MM.1S (cell line): ENCODE data around the gene COL27A1.

Experiments used
- DNase-seq: peaks from one replicate; pipeline ENCODE4 v3.0.0-alpha.2; 2015
- H2AFZ ChIP-seq: fragments of 300-600 bp; sonication (generic); 2 replicates; pipeline ENCODE4 v1.6.0; 2016; ENCODE audit warnings: antibody characterized with exemption, low read length
- H3F3A ChIP-seq: fragments of 300-600 bp; sonication (generic); 2 replicates; pipeline ENCODE4 v1.6.1; 2016; ENCODE audit warnings: mild to moderate bottlenecking, antibody characterized with exemption, low read length, moderate library complexity, mixed read lengths; ENCODE audit not compliant: insufficient read depth
- H3K27ac ChIP-seq: fragments of 300-600 bp; sonication (generic); 2 replicates; pipeline ENCODE4 v1.5.1; 2016; ENCODE audit warnings: mild to moderate bottlenecking, low read length
- H3K27me3 ChIP-seq: fragments of 300-600 bp; sonication (generic); replicated peaks from 2 replicates; pipeline ENCODE4 v1.6.0; 2016; ENCODE audit warnings: low read length; ENCODE audit not compliant: insufficient read depth
- H3K36me3 ChIP-seq: fragments of 300-600 bp; sonication (generic); replicated peaks from 2 replicates; pipeline ENCODE4 v1.6.1; 2016; ENCODE audit warnings: mild to moderate bottlenecking, low read length, mixed read lengths; ENCODE audit not compliant: insufficient read depth
- H3K4me1 ChIP-seq: fragments of 300-600 bp; sonication (generic); 2 replicates; pipeline ENCODE4 v1.6.1; 2016; ENCODE audit warnings: low read length, mixed read lengths
- H3K4me2 ChIP-seq: fragments of 300-600 bp; sonication (generic); 2 replicates; pipeline ENCODE4 v1.6.0; 2016; ENCODE audit warnings: low read depth, low read length
- H3K4me3 ChIP-seq: fragments of 300-600 bp; sonication (generic); 2 replicates; pipeline ENCODE4 v1.5.1; 2016; ENCODE audit warnings: low read length, mixed read lengths
- H3K79me2 ChIP-seq: fragments of 300-600 bp; sonication (generic); 2 replicates; pipeline ENCODE4 v1.6.1; 2016; ENCODE audit warnings: mixed run types, low read length, mixed read lengths
- H3K9ac ChIP-seq: fragments of 300-600 bp; sonication (generic); 2 replicates; pipeline ENCODE4 v1.6.1; 2016; ENCODE audit warnings: low read length, mixed read lengths
- H3K9me2 ChIP-seq: fragments of 300-600 bp; sonication (generic); replicated peaks from 2 replicates; pipeline ENCODE4 v1.6.1; 2016; ENCODE audit warnings: mild to moderate bottlenecking, low read length, mixed read lengths; ENCODE audit not compliant: insufficient read depth
- H3K9me3 ChIP-seq: fragments of 300-600 bp; sonication (generic); replicated peaks from 2 replicates; pipeline ENCODE4 v1.6.1; 2016; ENCODE audit warnings: mild to moderate bottlenecking, low read length, mixed read lengths; ENCODE audit not compliant: insufficient read depth
- H4K20me1 ChIP-seq: fragments of 300-600 bp; sonication (generic); 2 replicates; pipeline ENCODE4 v1.6.1; 2016; ENCODE audit warnings: mild to moderate bottlenecking, low read length, moderate library complexity, mixed read lengths; ENCODE audit not compliant: insufficient read depth
- CTCF ChIP-seq: fragments of 300-600 bp; sonication (generic); IDR thresholded peaks from 2 replicates; pipeline ENCODE4 v1.5.1; 2016; ENCODE audit warnings: antibody characterized with exemption, low read length, mixed read lengths
- EZH2 ChIP-seq: fragments of 300-600 bp; sonication (generic); optimal IDR thresholded peaks from 2 replicates; pipeline ENCODE3; 2017; ENCODE audit warnings: low read depth, mild to moderate bottlenecking, antibody characterized with exemption, low read length, mixed read lengths
- EZH2phosphoT487 ChIP-seq: fragments of 300-600 bp; sonication (generic); IDR thresholded peaks from 2 replicates; pipeline ENCODE4 v1.6.1; 2018; ENCODE audit warnings: antibody characterized with exemption, low read length

The COL27A1 gene

GRCh38 chr9:114112778-114113584 is 42.4 kb upstream of the COL27A1 start:
- no peak for DNase-seq
- Histone ChIP-seq H3K27me3 (peaks cover 11% of the 10 kb centered on the region; the same call in 1 of the 2 replicates), H3K27ac (no peak overlapping the region)

GRCh38 chr9:114114364-114114763 is 41.0 kb upstream of the COL27A1 start:
- H3K27ac ChIP-seq = no peak overlapping the region
- no peaks in the 10 kb centered on the region for H3K9me3 ChIP-seq
- no peak overlapping the region for H3K4me3 ChIP-seq
- H2AFZ ChIP-seq = no peak overlapping the region
- TF ChIP-seq CTCF (no peak), EZH2phosphoT487 (no peak), EZH2 (no peak)
- H3K9me2 ChIP-seq = no peaks in the 10 kb centered on the region
- no peak overlapping the region for H3K9ac ChIP-seq
- H3K79me2 ChIP-seq = no peaks in the 10 kb centered on the region
- no peaks in the 10 kb centered on the region for H3K36me3 ChIP-seq
- H3F3A ChIP-seq = no peaks in the 10 kb centered on the region
- H3K4me2 ChIP-seq = no peak overlapping the region
- DNase-seq = no peak
- no peaks in the 10 kb centered on the region for H3K4me1 ChIP-seq
- H3K27me3 ChIP-seq = peaks cover 23% of the 10 kb centered on the region
- no peaks in the 10 kb centered on the region for H4K20me1 ChIP-seq

More at GRCh38 chr9:114112778-114113584, 42.4 kb upstream of the COL27A1 start:
- Histone ChIP-seq H3K36me3 (no peaks in the 10 kb centered on the region), H3K9me2 (no peaks in the 10 kb centered on the region), H3K4me1 (no peaks in the 10 kb centered on the region), H3K9me3 (no peaks in the 10 kb centered on the region), H3K4me3 (no peak overlapping the region), H4K20me1 (no peaks in the 10 kb centered on the region), H3K4me2 (no peak overlapping the region), H3F3A (no peaks in the 10 kb centered on the region), H3K9ac (no peak overlapping the region), H2AFZ (no peak overlapping the region), H3K79me2 (no peaks in the 10 kb centered on the region)
- TF ChIP-seq CTCF (no peak), EZH2 (no peak), EZH2phosphoT487 (no peak)

- TF ChIP-seq EZH2 = no peak
- no peak for TF ChIP-seq EZH2phosphoT487
- TF ChIP-seq CTCF = no peak
- no peaks in the 10 kb centered on the region for H4K20me1 ChIP-seq
- no peak overlapping the region for H2AFZ ChIP-seq
- H3K36me3 ChIP-seq = no peaks in the 10 kb centered on the region
- H3K9me2 ChIP-seq = no peaks in the 10 kb centered on the region
- H3K79me2 ChIP-seq = no peaks in the 10 kb centered on the region
- H3K4me2 ChIP-seq = no peak overlapping the region
- H3K4me3 ChIP-seq = no peak overlapping the region
- peaks cover 23% of the 10 kb centered on the region for H3K27me3 ChIP-seq
- no peak overlapping the region for H3K27ac ChIP-seq
- no peaks in the 10 kb centered on the region for H3K9me3 ChIP-seq
- H3F3A ChIP-seq = no peaks in the 10 kb centered on the region
- no peaks in the 10 kb centered on the region for H3K4me1 ChIP-seq
- no peak overlapping the region for H3K9ac ChIP-seq
- no peak for DNase-seq
Observed at GRCh38 chr9:114115654-114116125, 39.6 kb upstream of the COL27A1 start.
